HepG2 (cell line): Measurements from ENCODE around the gene UTS2R. TPM values are rescaled to one million over a fixed set of nuclear protein-coding genes. Genes with fewer than 3 reads are reported as not detected.

Experiments used
- BCLAF1 ChIP-seq: fragments of 450-650 bp; IDR thresholded peaks from 2 replicates; pipeline ENCODE4 v1.6.1; 2017; ENCODE audit warnings: mild to moderate bottlenecking
- EED ChIP-seq: sonication (generic); formaldehyde crosslinking; IDR thresholded peaks from 2 replicates; pipeline ENCODE4 v1.5.0; 2020; ENCODE audit warnings: mild to moderate bottlenecking, missing genetic modification reagents
- HIC2 ChIP-seq: sonication (generic); formaldehyde crosslinking; IDR thresholded peaks from 2 replicates; pipeline ENCODE4 v1.9.0; 2022; ENCODE audit warnings: low read depth, missing genetic modification reagents
- MZF1 ChIP-seq: sonication (generic); formaldehyde crosslinking; IDR thresholded peaks from 2 replicates; pipeline ENCODE4 v1.8.1; 2023; ENCODE audit warnings: mild to moderate bottlenecking, missing genetic modification reagents, borderline replicate concordance
- RBM39 ChIP-seq: fragments of 200-400 bp; formaldehyde crosslinking; IDR thresholded peaks from one replicate; pipeline ENCODE4 v1.6.1; 2018; ENCODE audit warnings: antibody characterized with exemption, mild to moderate bottlenecking, low read depth, low read length; ENCODE audit not compliant: poor library complexity, severe bottlenecking
- TAF15 ChIP-seq: fragments of 200-400 bp; formaldehyde crosslinking; IDR thresholded peaks from one replicate; pipeline ENCODE4 v1.6.1; 2018; ENCODE audit warnings: mild to moderate bottlenecking, low read depth, low read length; ENCODE audit not compliant: poor library complexity, severe bottlenecking
- ZNF263 ChIP-seq: sonication (generic); formaldehyde crosslinking; IDR thresholded peaks from 2 replicates; pipeline ENCODE4 v1.4.0; 2020; ENCODE audit warnings: missing genetic modification reagents
- ZNF276 ChIP-seq: sonication (generic); formaldehyde crosslinking; IDR thresholded peaks from 2 replicates; pipeline ENCODE4 v1.4.0; 2020; ENCODE audit warnings: mild to moderate bottlenecking, low read depth, missing genetic modification reagents
- ZNF549 ChIP-seq: sonication (generic); formaldehyde crosslinking; IDR thresholded peaks from 2 replicates; pipeline ENCODE4 v1.5.0; 2020; ENCODE audit warnings: missing genetic modification reagents
- ZNF619 ChIP-seq: sonication (generic); formaldehyde crosslinking; IDR thresholded peaks from 2 replicates; pipeline ENCODE4 v1.4.0; 2020; ENCODE audit warnings: mild to moderate bottlenecking, missing genetic modification reagents
- polyA plus RNA-seq, 8 experiments: library from polyadenylated mRNA; depleted of rRNA in 3 of 8; stranded (reverse) in 7 of 8; unstranded in 1 of 8; fragments of >200 nt; fragmentation: Illumina TruSeq in 4 of 8; extraction: Trizol in 4 of 8; gene quantifications; 2 replicates each; pipeline versions ENCODE4 v1.2.1 to v1.2.3, GENCODE V29; 2011 to 2016; ENCODE audit warnings: low read depth in 4 of 8, missing spikeins in 1 of 8, mixed read lengths in 1 of 8; ENCODE audit not compliant: insufficient read depth in 1 of 8
- total RNA-seq, 5 experiments: library from RNA; depleted of rRNA; stranded (reverse); fragments of >200 nt; fragmentation: Illumina TruSeq; extraction: Trizol; gene quantifications; 2 replicates each; pipeline ENCODE4 v1.2.3, GENCODE V29; 2016; ENCODE audit warnings: low read depth in 1 of 5
- TF ChIP-seq, protein P1 (sequence below): sonication (generic); formaldehyde crosslinking; IDR thresholded peaks from 2 replicates; pipeline ENCODE4 v1.8.1; 2023; ENCODE audit warnings: mild to moderate bottlenecking, missing genetic modification reagents
- TF ChIP-seq, protein P2 (sequence below): IDR thresholded peaks from 2 replicates; pipeline ENCODE4 v1.6.1; 2016
- TF ChIP-seq, protein P3 (sequence below): sonication (generic); formaldehyde crosslinking; IDR thresholded peaks from 2 replicates; pipeline ENCODE4 v1.9.0; 2021; ENCODE audit warnings: missing genetic modification reagents, borderline replicate concordance

Gene UTS2R
- total and polyA plus RNA-seq, 2 of the 13 experiments (the other 11 are each of a cell fraction or from before 2014, with no cell fraction given), result 0.13 to 0.15 TPM

DNA sequence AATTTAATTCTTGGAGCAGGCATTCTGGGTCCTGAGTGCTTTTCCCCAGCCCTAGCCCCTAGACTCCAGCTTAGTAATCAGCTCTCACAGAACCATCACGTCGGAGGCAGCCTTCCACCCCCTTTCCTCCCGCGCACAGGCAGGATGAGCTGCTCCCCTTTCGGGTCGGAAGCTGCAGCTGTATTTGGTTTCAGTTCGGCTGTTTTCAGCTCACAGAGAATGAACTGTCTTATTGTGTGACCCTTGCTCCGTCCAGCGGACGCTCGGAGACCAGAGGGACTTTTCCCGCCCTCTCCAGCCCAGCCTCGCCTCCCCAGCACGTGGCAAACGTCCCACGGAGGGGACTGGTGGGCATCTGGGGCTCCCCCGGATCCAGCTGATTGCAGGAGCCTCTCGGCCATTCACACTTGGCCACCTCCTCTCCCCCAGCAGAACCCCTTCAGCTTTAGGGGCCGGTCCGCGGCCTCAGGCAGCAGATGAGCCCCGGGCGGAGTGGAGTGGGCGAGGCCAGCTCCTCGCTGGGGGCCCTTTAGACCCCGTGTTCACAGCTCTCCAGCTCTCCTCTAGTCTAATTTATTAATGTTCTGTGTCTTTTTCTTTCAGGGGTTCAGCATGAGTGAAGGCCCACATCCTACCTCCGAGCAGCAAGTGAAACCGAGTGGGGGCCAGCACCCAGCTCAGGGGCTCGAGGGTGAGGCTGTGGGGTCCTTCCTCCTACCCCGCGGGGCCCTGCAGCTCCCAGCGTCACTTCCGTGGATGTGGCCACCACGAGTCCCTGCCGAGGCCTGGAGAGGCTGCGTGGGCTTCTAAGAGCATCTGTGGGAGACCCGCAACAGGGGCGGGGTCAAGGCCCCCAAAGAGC, 863 bp upstream of the UTS2R start (continued):
- TF ChIP-seq, protein P1, sequence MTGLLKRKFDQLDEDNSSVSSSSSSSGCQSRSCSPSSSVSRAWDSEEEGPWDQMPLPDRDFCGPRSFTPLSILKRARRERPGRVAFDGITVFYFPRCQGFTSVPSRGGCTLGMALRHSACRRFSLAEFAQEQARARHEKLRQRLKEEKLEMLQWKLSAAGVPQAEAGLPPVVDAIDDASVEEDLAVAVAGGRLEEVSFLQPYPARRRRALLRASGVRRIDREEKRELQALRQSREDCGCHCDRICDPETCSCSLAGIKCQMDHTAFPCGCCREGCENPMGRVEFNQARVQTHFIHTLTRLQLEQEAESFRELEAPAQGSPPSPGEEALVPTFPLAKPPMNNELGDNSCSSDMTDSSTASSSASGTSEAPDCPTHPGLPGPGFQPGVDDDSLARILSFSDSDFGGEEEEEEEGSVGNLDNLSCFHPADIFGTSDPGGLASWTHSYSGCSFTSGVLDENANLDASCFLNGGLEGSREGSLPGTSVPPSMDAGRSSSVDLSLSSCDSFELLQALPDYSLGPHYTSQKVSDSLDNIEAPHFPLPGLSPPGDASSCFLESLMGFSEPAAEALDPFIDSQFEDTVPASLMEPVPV (CRISPR knock-in tag), result peak; percentile 93
- TF ChIP-seq, protein P2, sequence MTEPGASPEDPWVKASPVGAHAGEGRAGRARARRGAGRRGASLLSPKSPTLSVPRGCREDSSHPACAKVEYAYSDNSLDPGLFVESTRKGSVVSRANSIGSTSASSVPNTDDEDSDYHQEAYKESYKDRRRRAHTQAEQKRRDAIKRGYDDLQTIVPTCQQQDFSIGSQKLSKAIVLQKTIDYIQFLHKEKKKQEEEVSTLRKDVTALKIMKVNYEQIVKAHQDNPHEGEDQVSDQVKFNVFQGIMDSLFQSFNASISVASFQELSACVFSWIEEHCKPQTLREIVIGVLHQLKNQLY (CRISPR knock-in tag), result peak; percentile 39; the same call in 1 of the 2 replicates
- TF ChIP-seq BCLAF1 (no peak), EED (CRISPR knock-in tag) (peak; percentile 41; the same call in 1 of the 2 replicates), ZNF263 (peak; percentile 79), TAF15 (no peak), RBM39 (no peak), ZNF276 (peak; percentile 95), HIC2 (0 out of 2 replicates have a peak, but pooled peaks have one; percentile 24), ZNF549 (CRISPR knock-in tag) (no peak), ZNF619 (CRISPR knock-in tag) (peak; percentile 87), MZF1 (CRISPR knock-in tag) (0 out of 2 replicates have a peak, but pooled peaks have one; percentile 76)
- TF ChIP-seq, protein P3, sequence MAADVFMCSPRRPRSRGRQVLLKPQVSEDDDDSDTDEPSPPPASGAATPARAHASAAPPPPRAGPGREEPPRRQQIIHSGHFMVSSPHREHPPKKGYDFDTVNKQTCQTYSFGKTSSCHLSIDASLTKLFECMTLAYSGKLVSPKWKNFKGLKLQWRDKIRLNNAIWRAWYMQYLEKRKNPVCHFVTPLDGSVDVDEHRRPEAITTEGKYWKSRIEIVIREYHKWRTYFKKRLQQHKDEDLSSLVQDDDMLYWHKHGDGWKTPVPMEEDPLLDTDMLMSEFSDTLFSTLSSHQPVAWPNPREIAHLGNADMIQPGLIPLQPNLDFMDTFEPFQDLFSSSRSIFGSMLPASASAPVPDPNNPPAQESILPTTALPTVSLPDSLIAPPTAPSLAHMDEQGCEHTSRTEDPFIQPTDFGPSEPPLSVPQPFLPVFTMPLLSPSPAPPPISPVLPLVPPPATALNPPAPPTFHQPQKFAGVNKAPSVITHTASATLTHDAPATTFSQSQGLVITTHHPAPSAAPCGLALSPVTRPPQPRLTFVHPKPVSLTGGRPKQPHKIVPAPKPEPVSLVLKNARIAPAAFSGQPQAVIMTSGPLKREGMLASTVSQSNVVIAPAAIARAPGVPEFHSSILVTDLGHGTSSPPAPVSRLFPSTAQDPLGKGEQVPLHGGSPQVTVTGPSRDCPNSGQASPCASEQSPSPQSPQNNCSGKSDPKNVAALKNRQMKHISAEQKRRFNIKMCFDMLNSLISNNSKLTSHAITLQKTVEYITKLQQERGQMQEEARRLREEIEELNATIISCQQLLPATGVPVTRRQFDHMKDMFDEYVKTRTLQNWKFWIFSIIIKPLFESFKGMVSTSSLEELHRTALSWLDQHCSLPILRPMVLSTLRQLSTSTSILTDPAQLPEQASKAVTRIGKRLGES, result peak; percentile 68; the same call in 1 of the 2 replicates
